ENCODE data around the gene TES. TPM values are rescaled to one million over a fixed set of nuclear protein-coding genes. Genes with fewer than 3 reads are reported as not detected.

TES gene
- total and polyA plus RNA-seq, 2 of the 8 experiments (the other 6 are each of a cell fraction or from before 2014, with no cell fraction given), result 18.2 to 36.3 TPM

- peaks cover 0 to 2% of the 10 kb centered on the region in 2 experiments for H4K20me1 ChIP-seq (replicated peaks in 1 of 2; ENCODE audit: control insufficient read depth in 1 of 2, insufficient read depth in 2 of 2, low read length in 2 of 2)
- no peak overlapping the region for H3K4me3 ChIP-seq (ENCODE audit: extremely low read depth in 1 of 4, insufficient read depth in 2 of 4, low read depth in 3 of 4, low read length in 4 of 4)
- H2AFZ ChIP-seq (ENCODE audit: low read length), result no peak overlapping the region
- H3K56ac ChIP-seq (replicated peaks; ENCODE audit: insufficient read length, low read depth, low read length), result no peak overlapping the region
- no peak overlapping the region for H3K23ac ChIP-seq (ENCODE audit: insufficient read length)
- H4K8ac ChIP-seq (ENCODE audit: extremely low read depth, insufficient read depth, low read length), result no peak overlapping the region
- no peak overlapping the region for H3K27ac ChIP-seq (ENCODE audit: low read depth, low read length)
- H2BK120ac ChIP-seq (replicated peaks; ENCODE audit: low read depth, low read length), result no peak overlapping the region
- H3K9ac ChIP-seq (replicated peaks in 1 of 4; ENCODE audit: extremely low read depth in 1 of 4, low read depth in 3 of 4, low read length in 3 of 4), result no peak overlapping the region
- H3K9me3 ChIP-seq (ENCODE audit: insufficient read depth in 2 of 2, low read depth in 1 of 2, low read length in 1 of 2), result peaks cover 1 to 4% of the 10 kb centered on the region in 2 experiments; a peak in 2 of 4 replicates
- no peak overlapping the region for H2BK5ac ChIP-seq (ENCODE audit: low read depth, low read length)
- FAIRE-seq (no peak), DNase-seq (ENCODE audit: low read depth in 1 of 2, low spot score in 2 of 2) (peak in 1 of 2 experiments; percentile 54)
- H3K14ac ChIP-seq (ENCODE audit: insufficient read length), result no peak overlapping the region
- TF ChIP-seq CTCF (IDR thresholded peaks at IDR 0.05; ENCODE audit: control extremely low read depth in 1 of 3, insufficient read depth in 1 of 3, low read depth in 1 of 3, low read length in 3 of 3) (peak; percentile 60 to 76 (median 69)), SIRT6 (IDR thresholded peaks at IDR 0.05; ENCODE audit: low read length) (no peak), RAD21 (IDR thresholded peaks at IDR 0.05 in 1 of 2, conservative IDR thresholded peaks at IDR 0.05 in 1 of 2; ENCODE audit: low read depth in 2 of 2, low read length in 2 of 2) (peak; percentile 46 to 64)
- 78% methylated on average over 3 of the region's 3 CpGs; no CpG with 5 or more reads in 1 of the 2 experiments for WGBS, 2 experiments (ENCODE audit: extremely low coverage in 1 of 2, insufficient coverage in 1 of 2, insufficient read length in 1 of 2, insufficient replicate concordance in 2 of 2, low coverage in 1 of 2, low lambda C conversion rate in 2 of 2, missing lambda C conversion rate in 1 of 2)
- CTCF ChIA-PET (ENCODE audit: partially characterized antibody), result interaction anchor here (0.6 to 12.2 kb wide), 28 partner anchors 9 to 823 kb away, joined by 3 to 107 read pairs (median 5); partner anchors contain the start of gene TES
- H4K91ac ChIP-seq (replicated peaks; ENCODE audit: insufficient read length, low read length), result no peak overlapping the region
- POLR2A ChIA-PET (ENCODE audit: partially characterized antibody), result no interaction called here
- peaks cover 0 to 2% (median 0%) of the 10 kb centered on the region in 4 experiments; a peak in 1 of 7 replicates for H3K4me1 ChIP-seq (replicated peaks in 1 of 4; ENCODE audit: control insufficient read depth in 3 of 4, insufficient read depth in 4 of 4, low read length in 3 of 4)
- no peaks in the 10 kb centered on the region for H3K27me3 ChIP-seq (replicated peaks in 1 of 4; ENCODE audit: control insufficient read depth in 3 of 4, extremely low read depth in 1 of 4, insufficient read depth in 3 of 4, low read length in 3 of 4)
- H2BK15ac ChIP-seq (ENCODE audit: low read length), result no peak overlapping the region
- H3K4me2 ChIP-seq (ENCODE audit: insufficient read depth in 1 of 2, low read depth in 2 of 2, low read length in 2 of 2), result no peak overlapping the region
- H3K79me1 ChIP-seq (ENCODE audit: low read depth, low read length), result no peaks in the 10 kb centered on the region
- H3K36me3 ChIP-seq (ENCODE audit: control insufficient read depth in 2 of 4, insufficient read depth in 4 of 4, low read length in 3 of 4), result no peaks in the 10 kb centered on the region
- no peak overlapping the region for H2BK12ac ChIP-seq (ENCODE audit: low read depth, low read length)
- H3K23me2 ChIP-seq (ENCODE audit: low read depth, low read length), result no peaks in the 10 kb centered on the region
- H4K5ac ChIP-seq (ENCODE audit: insufficient read length, low read depth, low read length), result no peak overlapping the region
- no peak overlapping the region for H2BK20ac ChIP-seq (ENCODE audit: low read length)
- no peak overlapping the region for H3K4ac ChIP-seq (replicated peaks; ENCODE audit: insufficient read length, low read depth, low read length)
- no peak overlapping the region for H2AK5ac ChIP-seq (ENCODE audit: low read depth, low read length)
- no peaks in the 10 kb centered on the region for H3K79me2 ChIP-seq (ENCODE audit: control insufficient read depth in 1 of 2, insufficient read depth in 2 of 2, low read length in 2 of 2)
- H3K18ac ChIP-seq (ENCODE audit: extremely low read depth, low read length), result no peak overlapping the region
Observed at GRCh38 chr7:116249969-116250553, 39.7 kb downstream of the TES start.
